A673 (cell line): ENCODE measurements around the gene FOXO1. TPM values are rescaled to one million over a fixed set of nuclear protein-coding genes. Genes with fewer than 3 reads are reported as not detected.

Experiments
- BruUV-seq: library from RNA; stranded (reverse); fragments of 400-500 nt; replicated peaks from 2 replicates; lab custom pipeline; 2021; lab: Mats Ljungman, UMichigan
- CTCF ChIA-PET: fragments of 300-600 bp; sonication (Branson Sonifier 250); formaldehyde crosslinking; loops from one replicate; lab custom pipeline; 2022; ENCODE audit warnings: antibody characterized with exemption; lab: Charles Lee
- POLR2A ChIA-PET: fragments of 300-600 bp; sonication (Branson Sonifier 250); formaldehyde crosslinking; loops from one replicate; lab custom pipeline; 2022; ENCODE audit warnings: antibody characterized with exemption; ENCODE audit not compliant: low non-redundant PET; lab: Charles Lee
- DNase-seq: peaks from one replicate; pipeline ENCODE4 v3.0.0-alpha.2; 2015; ENCODE audit warnings: low spot score
- H3K27ac ChIP-seq: fragments of 200-600 bp; sonication (generic); 2 replicates; pipeline ENCODE4 v1.5.1; 2016; ENCODE audit warnings: mixed run types, low read depth, mild to moderate bottlenecking, mixed read lengths, antibody characterized with exemption, low read length; ENCODE audit not compliant: poor library complexity, severe bottlenecking
- H3K27me3 ChIP-seq: fragments of 200-600 bp; sonication (generic); replicated peaks from 2 replicates; pipeline ENCODE4 v1.6.1; 2017; ENCODE audit warnings: mixed run types, low read depth, mild to moderate bottlenecking, mixed read lengths, antibody characterized with exemption, low read length; ENCODE audit not compliant: insufficient read depth, poor library complexity
- H3K36me3 ChIP-seq: fragments of 200-600 bp; sonication (generic); 2 replicates; pipeline ENCODE4 v1.6.1; 2016; ENCODE audit warnings: mixed run types, mild to moderate bottlenecking, mixed read lengths, antibody characterized with exemption, low read length; ENCODE audit not compliant: insufficient read depth, poor library complexity, severe bottlenecking
- H3K4me1 ChIP-seq: fragments of 200-600 bp; sonication (generic); 2 replicates; pipeline ENCODE4 v1.6.1; 2017; ENCODE audit warnings: mixed run types, mild to moderate bottlenecking, mixed read lengths, antibody characterized with exemption, low read length; ENCODE audit not compliant: insufficient read depth, poor library complexity, severe bottlenecking
- H3K4me3 ChIP-seq: fragments of 200-600 bp; sonication (generic); 2 replicates; pipeline ENCODE4 v1.5.1; 2016; ENCODE audit warnings: low read depth, mixed run types, mild to moderate bottlenecking, mixed read lengths, low read length; ENCODE audit not compliant: poor library complexity, severe bottlenecking
- H3K9me3 ChIP-seq: fragments of 200-600 bp; sonication (generic); 2 replicates; pipeline ENCODE4 v1.6.1; 2016; ENCODE audit warnings: mixed run types, low read depth, mild to moderate bottlenecking, mixed read lengths, antibody characterized with exemption, low read length; ENCODE audit not compliant: poor library complexity, severe bottlenecking
- EZH2 ChIP-seq: fragments of 200-600 bp; sonication (generic); IDR thresholded peaks from 2 replicates; pipeline ENCODE4 v1.6.1; 2017; ENCODE audit warnings: borderline replicate concordance, low read depth, mild to moderate bottlenecking, mixed read lengths, antibody characterized with exemption, low read length; ENCODE audit not compliant: poor library complexity, severe bottlenecking
- intact Hi-C: fragments of 100-400 bp; cut with micrococcal nuclease; formaldehyde crosslinking; loops from one replicate; pipeline ENCODE4 v1.10.0; 2022; ENCODE audit not compliant: unreplicated experiment
- total RNA-seq: library from RNA; stranded (reverse); gene quantifications from 2 replicates; pipeline ENCODE4 v1.2.3, GENCODE V29; 2021
- TF ChIP-seq, protein P1 (sequence below): fragments of 300-800, 200-600 bp; sonication (generic); conservative IDR thresholded peaks from 2 replicates; pipeline ENCODE4 v1.5.1; 2017; ENCODE audit warnings: low read depth, mild to moderate bottlenecking, antibody characterized with exemption, low read length, moderate library complexity, mixed read lengths

The FOXO1 gene
- total RNA-seq, 1 experiment from 2014 or later: 2.9 TPM

- TF ChIP-seq, protein P1, sequence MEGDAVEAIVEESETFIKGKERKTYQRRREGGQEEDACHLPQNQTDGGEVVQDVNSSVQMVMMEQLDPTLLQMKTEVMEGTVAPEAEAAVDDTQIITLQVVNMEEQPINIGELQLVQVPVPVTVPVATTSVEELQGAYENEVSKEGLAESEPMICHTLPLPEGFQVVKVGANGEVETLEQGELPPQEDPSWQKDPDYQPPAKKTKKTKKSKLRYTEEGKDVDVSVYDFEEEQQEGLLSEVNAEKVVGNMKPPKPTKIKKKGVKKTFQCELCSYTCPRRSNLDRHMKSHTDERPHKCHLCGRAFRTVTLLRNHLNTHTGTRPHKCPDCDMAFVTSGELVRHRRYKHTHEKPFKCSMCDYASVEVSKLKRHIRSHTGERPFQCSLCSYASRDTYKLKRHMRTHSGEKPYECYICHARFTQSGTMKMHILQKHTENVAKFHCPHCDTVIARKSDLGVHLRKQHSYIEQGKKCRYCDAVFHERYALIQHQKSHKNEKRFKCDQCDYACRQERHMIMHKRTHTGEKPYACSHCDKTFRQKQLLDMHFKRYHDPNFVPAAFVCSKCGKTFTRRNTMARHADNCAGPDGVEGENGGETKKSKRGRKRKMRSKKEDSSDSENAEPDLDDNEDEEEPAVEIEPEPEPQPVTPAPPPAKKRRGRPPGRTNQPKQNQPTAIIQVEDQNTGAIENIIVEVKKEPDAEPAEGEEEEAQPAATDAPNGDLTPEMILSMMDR: no peak
- no peak for TF ChIP-seq EZH2
- Histone ChIP-seq H3K4me3 (no peak overlapping the region), H3K9me3 (no peaks in the 10 kb centered on the region), H3K36me3 (no peaks in the 10 kb centered on the region), H3K27ac (peak overlapping the region; percentile 19), H3K4me1 (peaks cover 10% of the 10 kb centered on the region), H3K27me3 (no peaks in the 10 kb centered on the region)
- POLR2A ChIA-PET: no interaction called here
- intact Hi-C loops: no loop called here
- no TSS peak for BruUV-seq
- peak; percentile 49 for DNase-seq
- CTCF ChIA-PET: no interaction called here
These were observed 76.9 kb downstream of the FOXO1 start for GRCh38 chr13:40589285-40590109.

DNA sequence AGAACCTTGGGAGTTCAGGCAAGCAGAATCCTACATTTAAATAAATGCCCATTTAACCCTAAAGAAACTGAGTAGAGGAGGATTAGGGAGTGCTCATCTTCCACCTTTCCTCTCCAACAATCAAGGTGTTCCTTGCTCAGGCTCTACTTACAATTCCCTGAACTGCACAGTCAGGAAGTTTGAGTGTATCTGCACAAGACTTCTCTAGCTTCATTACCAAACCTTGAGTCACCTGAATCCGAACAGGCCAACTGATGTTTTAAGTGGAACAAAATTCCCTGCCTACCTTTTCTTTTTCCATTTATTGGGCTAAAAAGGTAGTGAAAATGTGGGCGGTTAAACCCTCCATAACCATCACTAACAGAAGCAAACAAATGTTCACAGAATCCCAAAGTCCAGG is 78.3 kb downstream of the FOXO1 start:
- POLR2A ChIA-PET: no interaction called here
- intact Hi-C loops: no loop called here
- Histone ChIP-seq H3K4me1 (peaks cover 10% of the 10 kb centered on the region), H3K4me3 (no peak overlapping the region), H3K27ac (no peak overlapping the region), H3K36me3 (no peaks in the 10 kb centered on the region), H3K27me3 (no peaks in the 10 kb centered on the region), H3K9me3 (peaks cover 5% of the 10 kb centered on the region)
- no TSS peak for BruUV-seq
- TF ChIP-seq, protein P1: no peak
- no peak for TF ChIP-seq EZH2
- CTCF ChIA-PET: no interaction called here
- no peak for DNase-seq

DNA sequence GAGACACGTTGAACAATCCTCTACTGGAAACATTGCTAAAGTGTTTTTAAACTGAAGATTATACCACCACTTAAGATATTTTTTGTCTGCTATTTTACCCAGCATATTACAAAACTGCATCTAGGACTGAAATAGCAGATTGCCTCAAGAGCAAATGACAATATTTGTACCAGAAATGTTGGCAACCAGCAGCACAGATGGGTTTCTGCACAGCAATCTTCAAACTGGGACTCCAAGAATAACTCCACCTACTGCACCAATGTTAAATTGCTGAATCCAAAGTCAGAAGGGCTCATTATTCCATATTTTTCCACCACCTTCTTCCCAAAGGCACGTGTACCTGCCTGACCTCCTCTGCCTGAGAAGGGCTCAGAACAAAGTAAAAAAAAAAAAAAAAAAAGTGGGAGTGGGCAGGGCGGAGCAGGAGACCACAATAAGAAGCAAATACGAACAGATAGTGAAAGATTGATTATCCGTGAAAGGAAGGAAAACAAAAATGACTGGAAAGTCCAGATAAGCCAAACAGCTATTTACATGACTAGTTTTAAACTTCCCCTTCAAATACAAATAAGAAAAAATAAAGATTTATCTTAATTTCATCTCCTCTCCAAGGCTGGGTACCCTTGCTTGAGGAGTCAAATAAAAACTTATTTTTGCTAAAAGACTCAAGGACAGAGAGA is 79.4 kb downstream of the FOXO1 start:
- Histone ChIP-seq H3K27me3 (no peaks in the 10 kb centered on the region), H3K36me3 (no peaks in the 10 kb centered on the region), H3K4me1 (peaks cover 10% of the 10 kb centered on the region), H3K27ac (no peak overlapping the region), H3K9me3 (peaks cover 8% of the 10 kb centered on the region), H3K4me3 (no peak overlapping the region)
- no TSS peak for BruUV-seq
- ChIA-PET POLR2A (no interaction called here), CTCF (no interaction called here)
- intact Hi-C loops: no loop called here
- DNase-seq: no peak
- no peak for TF ChIP-seq EZH2
- TF ChIP-seq, protein P1: no peak
